Measurements from ENCODE around the gene KIF1B. TPM values are rescaled to one million over a fixed set of nuclear protein-coding genes. Genes with fewer than 3 reads are reported as not detected.

The KIF1B gene
- total RNA-seq, 6 donors from 2014 or later = 29.4 to 67.1 (median 42.0) TPM

DNA sequence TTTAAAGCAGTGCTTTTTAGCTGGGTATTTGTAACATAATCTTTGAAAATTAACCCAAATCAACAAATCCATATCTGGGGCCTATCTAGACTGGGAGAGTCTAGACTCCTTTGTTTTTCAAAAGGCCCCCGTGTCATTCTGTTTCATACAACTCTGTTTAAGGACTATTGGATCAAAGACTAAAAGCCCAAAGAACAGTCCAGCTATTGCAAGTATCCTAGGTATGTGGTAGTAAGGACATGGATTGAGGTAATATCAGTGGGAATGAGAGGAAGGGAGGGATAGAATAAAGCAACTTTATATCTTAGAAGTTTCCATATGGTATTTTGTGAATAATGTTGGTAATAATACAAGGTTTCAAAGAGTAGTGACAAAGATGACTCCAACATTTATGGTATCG, 18.2 kb downstream of the KIF1B start:
- Histone ChIP-seq H3K9me3 (no peaks in the 10 kb centered on the region), H3K27me3 (no peaks in the 10 kb centered on the region), H3K36me3 (peaks cover 0 to 5% (median 0%) of the 10 kb centered on the region in 4 donors), H3K27ac (no peak overlapping the region), H3K4me3 (no peak overlapping the region), H3K4me1 (peaks cover 0 to 20% (median 11%) of the 10 kb centered on the region in 4 donors)
- no peak for ATAC-seq (ENCODE audit: low FRiP score in 2 of 2)
- no peak for TF ChIP-seq POLR2A (IDR thresholded peaks at IDR 0.05)
- TF ChIP-seq, protein P1, sequence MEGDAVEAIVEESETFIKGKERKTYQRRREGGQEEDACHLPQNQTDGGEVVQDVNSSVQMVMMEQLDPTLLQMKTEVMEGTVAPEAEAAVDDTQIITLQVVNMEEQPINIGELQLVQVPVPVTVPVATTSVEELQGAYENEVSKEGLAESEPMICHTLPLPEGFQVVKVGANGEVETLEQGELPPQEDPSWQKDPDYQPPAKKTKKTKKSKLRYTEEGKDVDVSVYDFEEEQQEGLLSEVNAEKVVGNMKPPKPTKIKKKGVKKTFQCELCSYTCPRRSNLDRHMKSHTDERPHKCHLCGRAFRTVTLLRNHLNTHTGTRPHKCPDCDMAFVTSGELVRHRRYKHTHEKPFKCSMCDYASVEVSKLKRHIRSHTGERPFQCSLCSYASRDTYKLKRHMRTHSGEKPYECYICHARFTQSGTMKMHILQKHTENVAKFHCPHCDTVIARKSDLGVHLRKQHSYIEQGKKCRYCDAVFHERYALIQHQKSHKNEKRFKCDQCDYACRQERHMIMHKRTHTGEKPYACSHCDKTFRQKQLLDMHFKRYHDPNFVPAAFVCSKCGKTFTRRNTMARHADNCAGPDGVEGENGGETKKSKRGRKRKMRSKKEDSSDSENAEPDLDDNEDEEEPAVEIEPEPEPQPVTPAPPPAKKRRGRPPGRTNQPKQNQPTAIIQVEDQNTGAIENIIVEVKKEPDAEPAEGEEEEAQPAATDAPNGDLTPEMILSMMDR (IDR thresholded peaks at IDR 0.05) = no peak
- TF ChIP-seq EP300 (IDR thresholded peaks at IDR 0.05) = no peak
- TF ChIP-seq POLR2AphosphoS5 (IDR thresholded peaks at IDR 0.05) = no peak
- WGBS, 2 donors = 79 to 89% methylated on average over 2 of the region's 2 CpGs
- no peak for DNase-seq

DNA sequence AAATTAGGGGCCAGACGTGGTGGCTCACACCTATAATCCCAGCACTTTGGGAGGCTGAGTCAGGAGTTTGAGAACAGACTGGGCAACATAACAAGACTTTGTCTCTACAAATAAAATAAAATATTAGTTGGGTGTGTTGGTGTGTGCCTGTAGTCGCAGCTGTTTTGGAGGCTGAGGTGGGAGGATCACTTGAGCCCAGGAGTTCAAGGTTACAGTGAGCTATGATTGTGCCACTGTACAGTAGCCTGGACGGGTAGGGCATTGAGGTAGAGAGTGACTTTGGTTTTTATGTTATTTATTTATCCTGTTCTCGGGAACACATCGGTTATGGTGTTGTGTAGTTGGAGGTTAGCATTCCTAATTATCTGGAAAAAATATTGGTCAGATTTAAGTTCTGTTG, 19.5 kb downstream of the KIF1B start:
- DNase-seq = no peak
- Histone ChIP-seq H3K27ac (no peak overlapping the region), H3K27me3 (no peaks in the 10 kb centered on the region), H3K4me1 (peaks cover 0 to 15% (median 8%) of the 10 kb centered on the region in 4 donors), H3K36me3 (peaks cover 3 to 18% (median 5%) of the 10 kb centered on the region in 4 donors), H3K9me3 (no peaks in the 10 kb centered on the region), H3K4me3 (no peak overlapping the region)
- ATAC-seq (ENCODE audit: low FRiP score in 2 of 2) = no peak
- no peak for TF ChIP-seq POLR2AphosphoS5 (IDR thresholded peaks at IDR 0.05)
- TF ChIP-seq EP300 (IDR thresholded peaks at IDR 0.05) = no peak
- TF ChIP-seq, protein P1 (IDR thresholded peaks at IDR 0.05) = no peak
- no peak for TF ChIP-seq POLR2A (IDR thresholded peaks at IDR 0.05)
- 97 to 100% methylated on average over 5 of the region's 5 CpGs for whole genome bisulfite sequencing, 2 donors

- WGBS, 2 donors = 68 to 78% methylated on average over 5 of the region's 5 CpGs
- Histone ChIP-seq H3K4me3 (no peak overlapping the region), H3K36me3 (peaks cover 3 to 33% (median 9%) of the 10 kb centered on the region in 4 donors), H3K9me3 (no peaks in the 10 kb centered on the region), H3K27ac (no peak overlapping the region), H3K4me1 (peaks cover 4 to 13% (median 8%) of the 10 kb centered on the region in 4 donors), H3K27me3 (no peaks in the 10 kb centered on the region)
- DNase-seq = no peak
- ATAC-seq (ENCODE audit: low FRiP score in 2 of 2) = peak in 1 of 2 donors; percentile 47
- TF ChIP-seq POLR2A (IDR thresholded peaks at IDR 0.05) (no peak), POLR2AphosphoS5 (IDR thresholded peaks at IDR 0.05) (no peak), EP300 (IDR thresholded peaks at IDR 0.05) (no peak)
- TF ChIP-seq, protein P1 (IDR thresholded peaks at IDR 0.05) = no peak
Measured at GRCh38 chr1:10232163-10232562, 21.8 kb downstream of the KIF1B start.

GRCh38 chr1:10236405-10237156, 26.2 kb downstream of the KIF1B start:
- no peak overlapping the region for H3K27ac ChIP-seq
- peaks cover 4 to 11% (median 5%) of the 10 kb centered on the region in 4 donors for H3K4me1 ChIP-seq
- TF ChIP-seq EP300 (IDR thresholded peaks at IDR 0.05) = no peak
- no peak for TF ChIP-seq POLR2A (IDR thresholded peaks at IDR 0.05)
- TF ChIP-seq, protein P1 (IDR thresholded peaks at IDR 0.05) = no peak
- TF ChIP-seq POLR2AphosphoS5 (IDR thresholded peaks at IDR 0.05) = no peak
- ATAC-seq (ENCODE audit: low FRiP score in 2 of 2) (no peak), DNase-seq (no peak)
- H3K4me3 ChIP-seq = no peak overlapping the region
- H3K36me3 ChIP-seq = peaks cover 3 to 33% (median 9%) of the 10 kb centered on the region in 4 donors
- H3K9me3 ChIP-seq = no peaks in the 10 kb centered on the region
- 86 to 97% methylated on average over 2 of the region's 2 CpGs for WGBS, 2 donors
- no peaks in the 10 kb centered on the region for H3K27me3 ChIP-seq

All from upper lobe of left lung (tissue), 6 donors.